Neutrophil (primary cell): ENCODE measurements around the gene KRT38.

Experiments
- H3K27ac ChIP-seq: fragments of 200-600 bp; sonication (generic); 2 replicates; pipeline ENCODE4 v1.5.1; 2016; ENCODE audit warnings: mild to moderate bottlenecking, moderate library complexity
- H3K27me3 ChIP-seq: fragments of 200-600 bp; sonication (generic); 2 replicates; pipeline ENCODE4 v1.6.0; 2016; ENCODE audit warnings: mild to moderate bottlenecking
- H3K36me3 ChIP-seq: fragments of 200-600 bp; sonication (generic); 2 replicates; pipeline ENCODE4 v1.5.1; 2017
- H3K4me1 ChIP-seq, 2 experiments: fragments of 200-600 bp in 1 of 2; sonication (generic) in 1 of 2; 1 replicate in 1 of 2; 2 replicates in 1 of 2; pipeline versions ENCODE4 v1.5.1 to v1.6.1; 2013 to 2016; ENCODE audit warnings: low read depth in 1 of 2, low read length in 1 of 2, mild to moderate bottlenecking in 1 of 2, moderate library complexity in 1 of 2; ENCODE audit not compliant: control insufficient read depth in 1 of 2, insufficient read depth in 1 of 2
- H3K4me3 ChIP-seq, 2 experiments: fragments of 200-600 bp in 1 of 2; sonication (generic) in 1 of 2; 1 replicate in 1 of 2; 2 replicates in 1 of 2; pipeline ENCODE4 v1.5.1; 2013 to 2016; ENCODE audit warnings: low read depth in 1 of 2, low read length in 1 of 2, mild to moderate bottlenecking in 1 of 2, moderate library complexity in 1 of 2
- H3K9me3 ChIP-seq: fragments of 200-600 bp; sonication (generic); 2 replicates; pipeline ENCODE4 v1.5.1; 2016
- CTCF ChIP-seq: fragments of 200-600 bp; sonication (generic); IDR thresholded peaks from 2 replicates; pipeline ENCODE4 v1.5.1; 2016; ENCODE audit warnings: antibody characterized with exemption

Gene KRT38

GRCh38 chr17:41449008-41449407 lies 8.2 kb upstream of the KRT38 start:
- Histone ChIP-seq H3K27me3 (peaks cover 26% of the 10 kb centered on the region), H3K27ac (no peak overlapping the region), H3K9me3 (no peaks in the 10 kb centered on the region), H3K4me1 (peaks cover 0 to 6% of the 10 kb centered on the region in 2 experiments), H3K4me3 (no peak overlapping the region), H3K36me3 (no peaks in the 10 kb centered on the region)
- TF ChIP-seq CTCF: no peak

GRCh38 chr17:41448506-41448905 lies 7.7 kb upstream of the KRT38 start:
- no peak overlapping the region for H3K27ac ChIP-seq
- peaks cover 0 to 6% of the 10 kb centered on the region in 2 experiments for H3K4me1 ChIP-seq
- peaks cover 31% of the 10 kb centered on the region for H3K27me3 ChIP-seq
- H3K4me3 ChIP-seq: no peak overlapping the region
- H3K9me3 ChIP-seq: no peaks in the 10 kb centered on the region
- no peak for TF ChIP-seq CTCF
- H3K36me3 ChIP-seq: no peaks in the 10 kb centered on the region

- Histone ChIP-seq H3K4me3 (no peak overlapping the region), H3K4me1 (peaks cover 0 to 6% of the 10 kb centered on the region in 2 experiments), H3K36me3 (no peaks in the 10 kb centered on the region), H3K27ac (no peak overlapping the region), H3K9me3 (no peaks in the 10 kb centered on the region), H3K27me3 (peaks cover 37% of the 10 kb centered on the region)
- TF ChIP-seq CTCF: no peak
These were observed 6.0 kb upstream of the KRT38 start for GRCh38 chr17:41446806-41447205.

- Histone ChIP-seq H3K4me3 (no peak overlapping the region), H3K27ac (no peak overlapping the region), H3K4me1 (peaks cover under 1 to 14% of the 10 kb centered on the region in 2 experiments), H3K9me3 (no peaks in the 10 kb centered on the region), H3K27me3 (peaks cover 34% of the 10 kb centered on the region), H3K36me3 (no peaks in the 10 kb centered on the region)
- no peak for TF ChIP-seq CTCF
These were observed 3.9 kb upstream of the KRT38 start for GRCh38 chr17:41444640-41445039.

- no peaks in the 10 kb centered on the region for H3K36me3 ChIP-seq
- peaks cover 5 to 18% of the 10 kb centered on the region in 2 experiments for H3K4me1 ChIP-seq
- H3K27ac ChIP-seq: no peak overlapping the region
- H3K9me3 ChIP-seq: no peaks in the 10 kb centered on the region
- H3K27me3 ChIP-seq: peaks cover 34% of the 10 kb centered on the region
- no peak overlapping the region for H3K4me3 ChIP-seq
- TF ChIP-seq CTCF: no peak
These were observed 3.4 kb upstream of the KRT38 start for GRCh38 chr17:41444186-41444585.

- TF ChIP-seq CTCF: no peak
- no peak overlapping the region for H3K4me3 ChIP-seq
- H3K27me3 ChIP-seq: peaks cover 34% of the 10 kb centered on the region
- no peak overlapping the region for H3K27ac ChIP-seq
- H3K4me1 ChIP-seq: peaks cover 5 to 25% of the 10 kb centered on the region in 2 experiments
- no peaks in the 10 kb centered on the region for H3K9me3 ChIP-seq
- H3K36me3 ChIP-seq: no peaks in the 10 kb centered on the region
These were observed 2.0 kb upstream of the KRT38 start for GRCh38 chr17:41442739-41443138.
